AG04450 (cell line): ENCODE results near the gene HNMT. TPM values are rescaled to one million over a fixed set of nuclear protein-coding genes. Genes with fewer than 3 reads are reported as not detected.
"Not testable (repeated sequence)": the region's sequence is repeated elsewhere in the genome, so short reads cannot be mapped to it uniquely, and the experiment has no call there.

ENCODE experiments used
- CTCF ChIA-PET: fragments of 300-600, 350-600 bp; formaldehyde crosslinking; extraction: SDS; loops from one replicate; lab custom pipeline; 2022; ENCODE audit warnings: antibody characterized with exemption, inconsistent platforms; lab: Charles Lee
- POLR2A ChIA-PET: fragments of 350-600 bp; formaldehyde crosslinking; extraction: SDS; loops from one replicate; lab custom pipeline; 2021; ENCODE audit warnings: antibody characterized with exemption, inconsistent platforms; lab: Yijun Ruan, JAX
- DNase-seq: peaks from one replicate; pipeline ENCODE4 v3.0.0-alpha.2; 2011; ENCODE audit warnings: low read depth, low spot score
- H3K27ac ChIP-seq: one replicate; pipeline ENCODE4 v1.5.1; 2012; ENCODE audit warnings: low read depth, low read length, control low read depth
- H3K27me3 ChIP-seq: one replicate; pipeline ENCODE4 v1.6.0; 2012; ENCODE audit warnings: low read length; ENCODE audit not compliant: control insufficient read depth, insufficient read depth
- H3K4me3 ChIP-seq: 2 replicates; pipeline ENCODE4 v1.5.1; 2011; ENCODE audit warnings: mild to moderate bottlenecking, low read depth, low read length, control low read depth
- H3K9me3 ChIP-seq: 2 replicates; pipeline ENCODE4 v1.5.1; 2012; ENCODE audit warnings: low read length; ENCODE audit not compliant: control insufficient read depth, insufficient read depth
- CTCF ChIP-seq: IDR thresholded peaks from 2 replicates; pipeline ENCODE4 v1.5.1; 2011; ENCODE audit warnings: low read depth, low read length, control low read depth, inconsistent platforms
- polyA plus RNA-seq: library from polyadenylated mRNA; depleted of rRNA; stranded (reverse); fragments of >200 nt; gene quantifications from 2 replicates; pipeline ENCODE4 v1.2.3, GENCODE V29; 2011

Gene HNMT
- polyA plus RNA-seq, 1 experiment, result 47.0 TPM

GRCh38 chr2:137986268-137986667 is 22.0 kb downstream of the HNMT start:
- Histone ChIP-seq H3K9me3 (no peaks in the 10 kb centered on the region), H3K27me3 (no peaks in the 10 kb centered on the region), H3K4me3 (no peak overlapping the region), H3K27ac (no peak overlapping the region)
- ChIA-PET CTCF (no interaction called here), POLR2A (no interaction called here)
- no peak for TF ChIP-seq CTCF
- DNase-seq, result no peak

- Histone ChIP-seq H3K27me3 (no peaks in the 10 kb centered on the region), H3K4me3 (no peak overlapping the region), H3K9me3 (peaks cover 3% of the 10 kb centered on the region), H3K27ac (no peak overlapping the region)
- no peak for DNase-seq
- POLR2A ChIA-PET, result no interaction called here
- TF ChIP-seq CTCF, result no peak
- CTCF ChIA-PET, result no interaction called here
Measured at GRCh38 chr2:137987011-137987410, 22.7 kb downstream of the HNMT start.

- DNase-seq, result no peak
- POLR2A ChIA-PET, result no interaction called here
- Histone ChIP-seq H3K9me3 (peaks cover 11% of the 10 kb centered on the region), H3K27ac (no peak overlapping the region), H3K27me3 (no peaks in the 10 kb centered on the region), H3K4me3 (no peak overlapping the region)
- TF ChIP-seq CTCF, result no peak
- CTCF ChIA-PET, result no interaction called here
Measured at GRCh38 chr2:137991078-137991477, 26.8 kb downstream of the HNMT start.

- Histone ChIP-seq H3K27ac (no peak overlapping the region), H3K9me3 (peaks cover 11% of the 10 kb centered on the region), H3K4me3 (no peak overlapping the region), H3K27me3 (no peaks in the 10 kb centered on the region)
- ChIA-PET CTCF (no interaction called here), POLR2A (no interaction called here)
- TF ChIP-seq CTCF, result no peak
- no peak for DNase-seq
Measured at GRCh38 chr2:137992039-137992646, 27.9 kb downstream of the HNMT start.

GRCh38 chr2:137993715-137994476 is 29.6 kb downstream of the HNMT start:
- peaks cover 11% of the 10 kb centered on the region for H3K9me3 ChIP-seq
- POLR2A ChIA-PET, CTCF ChIA-PET, DNase-seq, H3K4me3 ChIP-seq, H3K27ac ChIP-seq, H3K27me3 ChIP-seq: not testable (repeated sequence)

- H3K27me3 ChIP-seq, CTCF ChIA-PET, DNase-seq, POLR2A ChIA-PET, H3K4me3 ChIP-seq, H3K27ac ChIP-seq: not testable (repeated sequence)
- H3K9me3 ChIP-seq, result peaks cover 11% of the 10 kb centered on the region
Measured at GRCh38 chr2:137995368-137995767, 31.1 kb downstream of the HNMT start.

GRCh38 chr2:137996158-137996557 is 31.9 kb downstream of the HNMT start:
- H3K9me3 ChIP-seq, result peaks cover 11% of the 10 kb centered on the region
- H3K27ac ChIP-seq, CTCF ChIA-PET, POLR2A ChIA-PET, H3K27me3 ChIP-seq, DNase-seq, H3K4me3 ChIP-seq: not testable (repeated sequence)
